ENCODE results near the gene RAB1A.

Gene RAB1A

DNA sequence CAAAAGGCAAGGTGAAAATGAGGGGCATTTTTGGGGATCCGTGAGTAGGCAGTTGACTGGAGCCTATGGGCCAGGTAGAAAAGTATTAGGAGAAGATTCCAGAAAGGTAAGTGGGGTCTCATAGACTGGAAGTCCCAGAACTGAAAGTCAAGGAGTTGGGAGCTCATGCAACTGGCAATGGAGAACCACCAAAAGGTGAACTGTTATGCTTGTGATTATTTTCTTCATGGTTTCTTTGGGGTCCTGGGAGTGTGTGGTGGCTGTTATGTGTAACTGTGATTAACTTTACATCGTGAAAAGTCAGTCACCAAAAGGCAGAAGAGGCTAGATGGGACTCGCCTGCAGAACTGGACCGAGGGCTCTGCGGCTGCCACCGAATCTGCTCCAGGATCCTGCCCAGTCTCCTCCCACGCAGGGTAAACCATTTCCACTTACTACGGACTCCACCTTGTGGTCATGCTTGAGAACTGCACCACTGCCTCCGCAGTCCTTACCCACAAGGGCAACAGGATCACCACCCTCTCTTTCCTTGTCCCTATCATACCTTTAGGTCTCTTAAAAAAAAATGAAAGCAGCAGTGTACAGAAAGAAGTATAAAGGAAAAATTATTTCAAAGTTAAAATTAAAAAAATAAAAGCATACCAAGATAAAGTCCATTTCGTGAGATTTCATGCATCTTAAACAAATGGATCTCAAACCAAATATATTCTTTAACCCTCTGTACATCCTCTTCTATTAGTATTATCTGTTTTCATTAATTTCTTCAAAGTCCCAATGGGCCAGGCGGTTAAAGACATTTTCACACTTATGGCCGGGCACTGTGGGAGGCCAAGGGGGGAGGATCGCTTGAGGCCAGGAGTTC, 89.3 kb downstream of the RAB1A start:
- in situ Hi-C loops (cut with HindIII; ENCODE audit: low sequenced_read_pairs), result no loop called here

DNA sequence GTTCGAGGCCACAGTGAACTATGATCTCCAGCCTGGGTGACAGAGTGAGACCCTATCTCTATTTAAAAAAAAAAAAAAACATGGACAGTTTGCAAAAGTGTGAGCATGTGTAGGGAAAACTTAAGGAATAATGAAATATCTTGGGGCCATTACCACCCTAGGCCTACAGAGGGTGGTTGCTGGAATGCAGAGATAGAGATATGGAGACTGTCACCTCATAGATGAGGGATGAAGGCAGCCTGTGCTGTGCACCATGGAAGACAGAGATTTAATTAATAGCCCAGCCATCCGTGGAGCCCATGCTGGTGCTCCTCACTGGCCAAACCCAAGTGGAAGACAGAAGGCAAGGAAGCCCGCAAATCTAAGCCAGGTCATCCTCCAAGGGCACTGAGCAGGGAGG, 90.3 kb downstream of the RAB1A start:
- in situ Hi-C loops (cut with HindIII; ENCODE audit: low sequenced_read_pairs), result loop anchor here (10.0 kb wide), 1 partner anchor 95 kb away; no protein-coding TSS in a partner anchor

DNA sequence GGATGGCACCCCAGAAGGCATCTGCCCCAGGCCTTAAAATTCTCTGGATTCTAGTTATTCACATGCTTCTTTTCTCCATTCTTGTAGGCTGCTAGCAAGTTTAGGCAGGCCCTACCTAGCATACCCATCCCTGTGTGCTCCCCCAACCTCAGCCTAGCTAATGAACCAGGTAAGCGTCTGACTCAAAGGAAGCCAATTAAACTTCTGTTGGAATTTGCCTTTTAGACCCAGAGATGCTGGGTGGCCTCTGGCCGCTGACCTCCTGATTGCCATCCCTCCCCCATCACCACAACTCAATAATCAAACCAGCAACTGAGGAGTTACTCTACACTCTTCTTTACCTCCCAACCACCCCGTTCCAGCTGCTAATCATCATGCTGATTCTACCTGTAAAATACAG, 92.7 kb downstream of the RAB1A start:
- in situ Hi-C loops (cut with HindIII; ENCODE audit: low sequenced_read_pairs), result loop anchor here (10.0 kb wide), 1 partner anchor 92 kb away; no protein-coding TSS in a partner anchor

Measured in DLD1 (cell line).